ENCODE results near the gene RECQL. TPM values are rescaled to one million over a fixed set of nuclear protein-coding genes. Genes with fewer than 3 reads are reported as not detected.
A peak's percentile ranks its signal among the peaks of the same experiment; 100 is the strongest.

RECQL gene
- total and polyA plus RNA-seq, 2 of the 4 experiments (the other 2 are of a cell fraction): 29.4 to 67.0 TPM

GRCh38 chr12:21502872-21503271 lies 1.4 kb upstream of the RECQL start:
- Histone ChIP-seq H3K23ac (ENCODE audit: low read depth, low read length) (no peak overlapping the region), H3K18ac (ENCODE audit: low read depth, low read length) (no peak overlapping the region), H2BK120ac (ENCODE audit: low read depth, low read length) (no peak overlapping the region), H3K14ac (replicated peaks; ENCODE audit: low read depth, low read length) (no peak overlapping the region), H2AFZ (replicated peaks; ENCODE audit: low read length, poor library complexity) (no peak overlapping the region), H3K4ac (ENCODE audit: low read depth, low read length) (no peak overlapping the region; the same call in 1 of the 2 replicates), H3K56ac (ENCODE audit: extremely low read depth, insufficient read depth, low read length) (no peak overlapping the region), H4K20me1 (ENCODE audit: insufficient read depth, low read length) (peaks cover 13% of the 10 kb centered on the region; the same call in 1 of the 2 replicates), H4K91ac (ENCODE audit: insufficient read depth, low read depth, low read length) (no peak overlapping the region), H2BK15ac (ENCODE audit: low read depth, low read length) (no peak overlapping the region), H3K4me1 (ENCODE audit: control insufficient read depth, insufficient read depth, low read length) (peaks cover 2% of the 10 kb centered on the region), H3K36me3 (ENCODE audit: control insufficient read depth, insufficient read depth, low read length) (no peaks in the 10 kb centered on the region), H2AK5ac (ENCODE audit: low read depth, low read length) (no peak overlapping the region), H3K27ac (ENCODE audit: insufficient read depth, low read length) (no peak overlapping the region), H3K79me1 (ENCODE audit: low read depth in 1 of 2, low read length in 2 of 2) (peaks cover 16 to 33% of the 10 kb centered on the region in 2 experiments), H4K5ac (ENCODE audit: low read depth, low read length) (no peak overlapping the region), H3K9me3 (ENCODE audit: control insufficient read depth, insufficient read depth, low read length) (no peaks in the 10 kb centered on the region), H3K9ac (ENCODE audit: low read depth, low read length) (peak overlapping the region; percentile 93; the same call in 1 of the 2 replicates), H3K4me2 (ENCODE audit: low read depth, low read length) (peak overlapping the region; percentile 89), H2BK20ac (ENCODE audit: low read depth, low read length) (no peak overlapping the region), H3K27me3 (ENCODE audit: control insufficient read depth, insufficient read depth, low read length) (no peaks in the 10 kb centered on the region), H4K8ac (ENCODE audit: low read depth in 2 of 2, low read length in 2 of 2) (no peak overlapping the region), H3K4me3 (ENCODE audit: insufficient read depth, low read depth, low read length) (peak overlapping the region; percentile 60), H2AK9ac (replicated peaks; ENCODE audit: low read depth, low read length, poor library complexity) (no peak overlapping the region), H2BK5ac (ENCODE audit: low read depth, low read length, poor library complexity, severe bottlenecking) (no peak overlapping the region), H3K9me1 (ENCODE audit: insufficient read depth, low read length) (peaks cover 4% of the 10 kb centered on the region; the same call in 1 of the 2 replicates)
- no TSS peak for BruUV-seq (replicated peaks)
- ChIA-PET CTCF (no interaction called here), POLR2A (ENCODE audit: unreplicated experiment) (no interaction called here)
- TF ChIP-seq CHD1 (IDR thresholded peaks at IDR 0.05; ENCODE audit: low read depth, low read length) (no peak), CTCF (conservative IDR thresholded peaks at IDR 0.05; ENCODE audit: low read depth, low read length) (no peak), SMC3 (IDR thresholded peaks at IDR 0.05; ENCODE audit: low read depth, low read length) (no peak), RAD21 (IDR thresholded peaks at IDR 0.05; ENCODE audit: low read length) (no peak), RFX5 (IDR thresholded peaks at IDR 0.05; ENCODE audit: low read depth, low read length) (no peak), MAFK (IDR thresholded peaks at IDR 0.05; ENCODE audit: low read depth, low read length) (no peak), USF2 (IDR thresholded peaks at IDR 0.05; ENCODE audit: low read depth, low read length) (no peak), NFE2L2 (IDR thresholded peaks at IDR 0.05; ENCODE audit: low read depth, low read length) (no peak), ELK1 (IDR thresholded peaks at IDR 0.05; ENCODE audit: borderline replicate concordance, low read depth, low read length) (no peak), FOS (IDR thresholded peaks at IDR 0.05; ENCODE audit: low read depth, low read length) (no peak), POLR2A (IDR thresholded peaks at IDR 0.05; ENCODE audit: low read depth, low read length) (no peak), BHLHE40 (IDR thresholded peaks at IDR 0.05; ENCODE audit: low read depth, low read length) (no peak), CEBPB (IDR thresholded peaks at IDR 0.05; ENCODE audit: low read depth, low read length) (no peak), MAZ (IDR thresholded peaks at IDR 0.05; ENCODE audit: borderline replicate concordance, low read depth, low read length) (no peak), MXI1 (IDR thresholded peaks at IDR 0.05; ENCODE audit: borderline replicate concordance, low read depth, low read length) (no peak), RCOR1 (IDR thresholded peaks at IDR 0.05; ENCODE audit: insufficient replicate concordance, low read length) (no peak)
- DNase-seq: no peak
- ATAC-seq (ENCODE audit: low read depth): no peak
- dilution Hi-C loops (cut with HindIII; ENCODE audit: low sequenced_read_pairs, unreplicated experiment) (no loop called here), intact Hi-C loops (cut with micrococcal nuclease) (loop anchor here (5.0 kb wide), 1 partner anchor 154 kb away; the partner anchor contains the start of gene LDHB), in situ Hi-C loops (cut with MboI; ENCODE audit: low sequenced_read_pairs) (loop anchor here (10.0 kb wide), 1 partner anchor 142 kb away; no protein-coding TSS in a partner anchor)
- no CpG with 5 or more reads among the region's 1 CpG for WGBS, 2 experiments (ENCODE audit: extremely low coverage in 2 of 2, insufficient read length in 1 of 2)
